Right ventricle myocardium superior (tissue), 1 donor: ENCODE results near the gene NCOA3. TPM values are rescaled to one million over a fixed set of nuclear protein-coding genes. Genes with fewer than 3 reads are reported as not detected.

Source experiments
- ATAC-seq: fragments of 200-7000 bp; cut with Tn5 transposase; one replicate; pipeline ENCODE4 v1.9.1; 2020; ENCODE audit warnings: mild to moderate bottlenecking; ENCODE audit not compliant: poor library complexity
- DNase-seq: peaks from one replicate; pipeline ENCODE4 v3.0.0-alpha.2; 2020
- intact Hi-C: fragments of 100-400 bp; cut with DNase I; formaldehyde crosslinking; loops from one replicate; pipeline ENCODE4 v1.11.2; 2022
- total RNA-seq: library from RNA; stranded (reverse); fragmentation: NEBNext Ultra II Directional; extraction: Animal tissue kit (Norgen Biotek cat#: 25700); gene quantifications from one replicate; pipeline ENCODE4 v1.2.1, GENCODE V29; 2021
- donor health status: DM: no; HTN: yes; CAD: no; lungs with severe emphysema.

NCOA3 gene
- total RNA-seq, 1 donor from 2014 or later, result 19.1 TPM

DNA sequence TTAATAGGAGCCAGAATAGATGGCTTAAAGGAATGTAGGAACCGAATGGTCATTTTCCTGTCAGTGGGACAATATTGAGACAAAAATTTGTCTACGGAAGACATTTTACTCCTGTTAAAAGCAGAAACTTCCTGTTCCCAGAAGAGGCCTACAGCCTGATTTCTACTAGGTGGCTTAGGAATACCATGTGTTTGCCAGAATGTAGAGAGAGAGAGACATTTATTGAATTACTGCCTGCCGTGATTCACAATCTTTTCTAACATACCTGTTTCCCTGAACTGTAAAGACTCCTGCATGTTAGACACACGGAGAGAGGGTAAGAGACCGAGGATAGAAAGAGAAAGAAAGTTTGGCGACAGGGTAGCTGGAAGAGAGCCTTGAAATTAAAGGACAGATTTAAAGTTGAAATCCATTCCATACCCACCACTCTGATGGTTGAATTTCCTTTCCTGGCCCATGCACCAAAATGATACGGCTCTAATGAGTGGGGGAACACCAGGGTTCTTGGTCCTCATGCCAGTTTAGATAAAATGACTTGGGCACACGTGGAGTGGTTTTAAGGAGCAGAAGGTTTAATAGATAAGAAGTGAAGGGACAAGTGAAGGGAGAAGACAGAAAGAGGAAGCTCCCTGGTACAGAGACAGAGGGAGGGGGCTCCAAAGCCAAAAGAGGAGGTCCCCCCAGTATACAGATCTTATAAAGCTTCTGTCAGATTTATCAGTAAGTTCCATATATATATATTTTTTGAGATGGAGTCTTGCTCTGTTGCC lies 22.5 kb downstream of the NCOA3 start:
- ATAC-seq (no peak), DNase-seq (no peak)
- intact Hi-C loops, result no loop called here

DNA sequence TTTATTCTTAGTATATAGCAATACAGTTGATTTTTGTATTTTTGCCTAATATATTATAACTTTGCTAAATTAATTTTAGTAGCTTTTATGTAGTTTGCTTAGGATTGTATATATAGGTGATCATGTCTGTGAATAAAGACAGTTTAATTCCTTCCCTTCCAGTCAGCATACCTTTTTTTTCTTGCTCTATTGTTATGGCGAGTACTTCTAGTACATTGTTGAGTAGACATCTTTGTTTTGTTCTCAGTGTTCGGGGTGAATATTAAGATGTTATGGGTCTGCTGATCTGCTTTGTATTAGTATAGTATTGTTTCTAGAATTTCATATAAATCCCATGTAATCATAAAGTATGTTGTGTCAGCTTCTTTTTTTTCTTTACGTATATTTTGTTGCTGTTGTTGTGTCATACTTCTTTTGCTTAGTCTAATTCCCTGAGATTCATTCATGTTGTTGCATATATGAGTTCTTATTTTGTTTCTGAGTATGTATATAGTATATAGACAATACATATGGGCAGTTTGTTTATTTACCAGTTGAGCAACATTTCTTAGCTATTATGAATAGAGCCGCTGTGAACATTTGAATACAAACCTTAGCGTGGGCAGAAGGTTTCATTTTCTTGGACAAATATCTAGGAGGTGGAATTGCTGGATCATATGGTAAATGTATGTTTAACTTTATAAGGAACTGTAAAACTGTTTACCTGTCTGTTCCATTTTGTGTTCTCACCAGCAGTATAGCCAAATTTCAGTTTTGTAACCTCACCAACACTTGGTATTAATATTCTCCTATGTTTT lies 25.5 kb downstream of the NCOA3 start:
- DNase-seq (no peak), ATAC-seq (no peak)
- intact Hi-C loops, result no loop called here

DNA sequence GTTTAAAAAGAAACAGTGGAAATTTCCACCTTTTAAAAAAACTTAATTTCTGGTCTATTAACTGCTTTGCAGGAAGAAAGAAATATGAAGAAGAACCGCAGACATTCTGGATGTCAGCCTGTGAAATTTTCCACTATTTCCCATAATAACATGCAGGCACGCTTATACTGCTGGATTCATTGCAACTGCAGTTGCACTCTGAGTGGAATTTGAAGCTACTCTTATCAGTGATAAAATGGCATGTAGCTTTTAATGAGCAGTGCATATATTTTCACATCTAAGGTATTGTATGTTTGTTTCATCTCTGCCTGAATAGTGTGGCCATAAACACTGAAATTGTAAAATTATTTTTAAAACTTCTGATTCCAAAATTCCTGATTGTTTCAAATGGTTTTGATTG lies 28.2 kb downstream of the NCOA3 start:
- no peak for ATAC-seq
- intact Hi-C loops, result no loop called here

GRCh38 chr20:47531458-47531857 lies 29.8 kb downstream of the NCOA3 start:
- DNase-seq (no peak), ATAC-seq (no peak)
- intact Hi-C loops, result no loop called here

More for the DNA sequence above, 28.2 kb downstream of the NCOA3 start:
- no peak for DNase-seq

DNA sequence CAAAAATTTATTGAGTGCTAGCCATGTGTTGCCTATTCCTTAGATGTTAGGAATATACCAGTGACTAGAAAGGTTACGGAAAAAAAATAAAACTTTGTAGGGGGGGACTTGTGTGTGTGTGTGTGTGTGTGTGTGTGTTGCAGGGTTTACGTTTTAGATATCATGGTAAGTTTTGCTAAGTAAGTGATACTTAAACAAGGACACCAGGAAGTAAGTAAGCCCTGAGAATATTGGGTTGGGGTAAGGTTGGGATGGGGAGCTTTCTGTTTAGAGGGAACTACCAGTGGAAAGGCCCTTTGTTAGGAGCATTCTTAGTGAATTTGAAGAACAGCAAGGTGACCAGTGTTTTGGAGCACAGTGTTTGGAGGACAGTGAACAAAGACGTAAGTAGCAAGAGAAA lies 30.3 kb downstream of the NCOA3 start:
- intact Hi-C loops, result no loop called here
- DNase-seq, result no peak
- ATAC-seq, result no peak

DNA sequence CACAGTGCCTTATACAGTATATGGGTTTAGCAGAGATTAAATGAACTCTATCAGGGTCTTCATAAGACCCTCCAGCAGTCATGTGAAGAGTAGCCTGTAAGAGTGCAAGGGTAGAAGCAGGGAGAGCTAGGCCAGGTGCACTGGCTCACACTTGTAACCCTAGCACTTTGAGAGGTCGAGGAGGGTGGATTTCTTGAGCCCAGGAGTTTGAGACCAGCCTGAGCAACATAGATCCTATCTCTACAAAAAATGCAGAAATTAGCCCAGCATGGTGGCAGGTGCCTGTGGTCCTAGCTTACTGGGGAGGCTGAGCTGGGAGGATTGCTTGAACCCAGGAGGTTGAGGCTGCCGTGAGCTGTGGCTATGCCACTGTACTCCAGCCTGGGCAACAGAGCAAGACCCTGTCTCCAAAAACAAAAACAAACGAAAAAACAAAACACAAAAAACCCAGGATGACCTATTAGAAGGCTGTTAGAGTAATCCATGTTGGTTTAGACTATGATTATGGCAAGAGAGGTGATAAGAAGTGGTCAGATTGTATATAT lies 31.9 kb downstream of the NCOA3 start:
- intact Hi-C loops, result no loop called here
- DNase-seq, result no peak
- ATAC-seq, result no peak

DNA sequence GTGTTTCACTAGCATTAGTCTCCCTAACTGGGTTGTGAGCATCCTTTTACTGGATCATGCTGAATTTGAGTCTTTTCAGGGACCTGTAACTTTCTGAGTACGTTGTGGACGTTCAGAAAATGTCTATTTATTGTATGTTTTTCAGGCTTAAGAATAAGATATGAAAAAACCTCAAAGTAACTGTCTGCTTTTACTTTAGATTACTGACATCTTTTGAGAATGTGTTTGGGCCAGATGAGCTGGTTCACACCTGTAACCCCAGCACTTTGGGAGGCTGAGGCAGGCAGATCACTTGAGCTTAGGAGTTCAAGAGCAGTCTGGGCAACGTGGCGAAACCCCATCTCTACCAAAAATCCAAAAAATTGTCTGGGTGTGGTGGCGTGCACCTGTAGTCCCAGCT lies 32.7 kb downstream of the NCOA3 start:
- ATAC-seq (no peak), DNase-seq (no peak)
- intact Hi-C loops, result no loop called here

- intact Hi-C loops, result no loop called here
- ATAC-seq, result no peak
- DNase-seq, result no peak
Observed at GRCh38 chr20:47535088-47535487, 33.4 kb downstream of the NCOA3 start.

- intact Hi-C loops, result no loop called here
- ATAC-seq, result no peak
- DNase-seq, result no peak
Observed at GRCh38 chr20:47535994-47536393, 34.3 kb downstream of the NCOA3 start.

GRCh38 chr20:47540443-47541354 lies 39.0 kb downstream of the NCOA3 start:
- intact Hi-C loops, result no loop called here
- no peak for DNase-seq

GRCh38 chr20:47541355-47541922 lies 39.8 kb downstream of the NCOA3 start:
- no peak for DNase-seq
- intact Hi-C loops, result no loop called here
- no peak for ATAC-seq

More at GRCh38 chr20:47540443-47541354, 39.0 kb downstream of the NCOA3 start:
- no peak for ATAC-seq

GRCh38 chr20:47543006-47543431 lies 41.3 kb downstream of the NCOA3 start:
- no peak for ATAC-seq
- DNase-seq, result no peak
- intact Hi-C loops, result no loop called here

DNA sequence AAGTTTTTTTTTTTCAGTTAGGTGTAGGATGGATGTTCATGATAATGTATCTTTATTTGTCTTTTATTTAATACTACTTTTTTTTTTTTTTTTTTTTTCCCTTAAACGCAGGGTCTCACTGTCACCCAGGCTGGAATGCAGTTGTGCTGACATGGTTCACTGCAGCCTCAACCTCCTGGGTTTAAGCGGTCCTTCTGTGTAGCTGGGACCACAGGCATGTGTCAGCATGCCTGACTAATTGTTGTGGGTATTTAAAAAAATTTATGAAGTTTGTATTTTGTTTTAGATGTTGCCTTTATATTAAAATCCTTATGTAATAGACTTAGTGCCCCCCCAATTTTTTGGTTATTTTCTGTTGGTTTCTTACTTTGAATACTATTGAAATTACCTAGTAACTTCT lies 42.6 kb downstream of the NCOA3 start:
- no peak for DNase-seq
- intact Hi-C loops, result no loop called here
- peak; percentile 47 for ATAC-seq

GRCh38 chr20:47544852-47545251 lies 43.2 kb downstream of the NCOA3 start:
- intact Hi-C loops, result no loop called here
- DNase-seq (no peak), ATAC-seq (peak; percentile 40)

- intact Hi-C loops, result no loop called here
- ATAC-seq (no peak), DNase-seq (no peak)
Observed at GRCh38 chr20:47545499-47545898, 43.8 kb downstream of the NCOA3 start.

- ATAC-seq, result no peak
Observed at GRCh38 chr20:47546184-47547033, 44.7 kb downstream of the NCOA3 start.

DNA sequence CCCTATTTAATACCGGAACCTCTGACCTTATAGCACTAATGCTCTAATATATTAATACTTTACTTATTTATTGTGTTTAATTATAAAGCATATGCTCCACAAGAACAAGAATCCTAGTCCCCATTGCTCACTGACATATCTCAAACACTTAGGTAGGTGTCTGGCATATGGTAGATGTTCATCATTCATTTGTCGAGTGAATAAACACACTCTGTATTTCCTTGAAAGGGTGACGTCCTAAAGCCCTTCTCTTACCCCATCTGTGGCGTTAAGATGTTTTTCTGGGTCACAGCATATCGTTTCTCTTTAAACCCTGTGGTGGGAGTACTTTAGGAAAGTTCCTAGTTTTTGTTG lies 45.3 kb downstream of the NCOA3 start:
- intact Hi-C loops, result no loop called here
- DNase-seq (no peak), ATAC-seq (no peak)

More at GRCh38 chr20:47546184-47547033, 44.7 kb downstream of the NCOA3 start:
- DNase-seq, result no peak
- intact Hi-C loops, result no loop called here

GRCh38 chr20:47549671-47550070 lies 48.0 kb downstream of the NCOA3 start:
- intact Hi-C loops, result no loop called here
- DNase-seq (no peak), ATAC-seq (no peak)
